Neural cell (in vitro differentiated cells): Measurements from ENCODE around the gene GPT2. TPM values are rescaled to one million over a fixed set of nuclear protein-coding genes. Genes with fewer than 3 reads are reported as not detected.

ENCODE experiments used
- H2AFZ ChIP-seq: fragments of 200-600, 300-800 bp; sonication (generic), shearing (Covaris generic); 2 replicates; pipeline ENCODE4 v1.6.0; 2014; ENCODE audit warnings: low read depth, mild to moderate bottlenecking, antibody characterized with exemption, low read length, moderate library complexity
- H3F3A ChIP-seq: fragments of 200-600 bp; shearing (Covaris generic); 2 replicates; pipeline ENCODE4 v1.6.1; 2016; ENCODE audit warnings: mild to moderate bottlenecking, moderate library complexity, mixed read lengths, antibody characterized with exemption, low read length; ENCODE audit not compliant: insufficient read depth, poor library complexity, severe bottlenecking
- H3K27ac ChIP-seq: fragments of 200-600, 300-800 bp; sonication (generic), shearing (Covaris generic); 2 replicates; pipeline ENCODE4 v1.5.1; 2014; ENCODE audit warnings: mild to moderate bottlenecking, low read length, moderate library complexity
- H3K27me3 ChIP-seq: fragments of 300-800, 200-600 bp; sonication (generic), shearing (Covaris generic); 2 replicates; pipeline ENCODE4 v1.6.0; 2014; ENCODE audit warnings: mild to moderate bottlenecking, low read depth, low read length, moderate library complexity; ENCODE audit not compliant: insufficient read depth
- H3K36me3 ChIP-seq: fragments of 300-800, 200-600 bp; sonication (generic), shearing (Covaris generic); 2 replicates; pipeline ENCODE4 v1.5.1; 2014; ENCODE audit warnings: mild to moderate bottlenecking, antibody characterized with exemption, low read length, moderate library complexity; ENCODE audit not compliant: insufficient read depth
- H3K4me2 ChIP-seq: fragments of 300-800, 200-600 bp; sonication (generic), shearing (Covaris generic); 2 replicates; pipeline ENCODE4 v1.6.0; 2014; ENCODE audit warnings: mild to moderate bottlenecking, low read length
- H3K4me3 ChIP-seq: fragments of 300-800, 200-600 bp; sonication (generic), shearing (Covaris generic); 2 replicates; pipeline ENCODE4 v1.5.1; 2014; ENCODE audit warnings: mild to moderate bottlenecking, low read length, moderate library complexity
- H3K79me2 ChIP-seq: fragments of 200-600 bp; shearing (Covaris generic); replicated peaks from 2 replicates; pipeline ENCODE4 v1.6.0; 2014; ENCODE audit warnings: mild to moderate bottlenecking, low read length, moderate library complexity; ENCODE audit not compliant: insufficient read depth
- H3K9ac ChIP-seq: fragments of 300-800, 200-600 bp; sonication (generic), shearing (Covaris generic); 2 replicates; pipeline ENCODE4 v1.6.1; 2016; ENCODE audit warnings: mild to moderate bottlenecking, low read length, mixed read lengths
- H3K9me2 ChIP-seq: fragments of 200-600 bp; shearing (Covaris generic); 2 replicates; pipeline ENCODE4 v1.6.1; 2016; ENCODE audit warnings: mild to moderate bottlenecking, low read length, mixed read lengths; ENCODE audit not compliant: insufficient read depth
- H3K9me3 ChIP-seq: fragments of 200-600, 300-800 bp; sonication (generic), shearing (Covaris generic); 2 replicates; pipeline ENCODE4 v1.6.1; 2016; ENCODE audit warnings: mild to moderate bottlenecking, mixed run types, low read length, moderate library complexity, mixed read lengths
- H4K20me1 ChIP-seq: fragments of 200-600 bp; shearing (Covaris generic); 2 replicates; pipeline ENCODE4 v1.6.1; 2016; ENCODE audit warnings: mild to moderate bottlenecking, mixed run types; ENCODE audit not compliant: insufficient read depth
- EP300 ChIP-seq: fragments of 450-650 bp; conservative IDR thresholded peaks from 2 replicates; pipeline ENCODE4 v1.6.1; 2014; ENCODE audit warnings: antibody characterized with exemption, mild to moderate bottlenecking, moderate library complexity; ENCODE audit not compliant: poor library complexity, severe bottlenecking
- EZH2 ChIP-seq: fragments of 200-600, 300-800 bp; shearing (Covaris generic), sonication (generic); IDR thresholded peaks from 2 replicates; pipeline ENCODE4 v1.6.1; 2014; ENCODE audit warnings: antibody characterized with exemption, low read length, borderline replicate concordance, mild to moderate bottlenecking; ENCODE audit not compliant: insufficient read depth, poor library complexity, severe bottlenecking
- MXI1 ChIP-seq: fragments of 450-650 bp; conservative IDR thresholded peaks from 2 replicates; pipeline ENCODE4 v1.6.1; 2014; ENCODE audit warnings: antibody characterized with exemption, mild to moderate bottlenecking; ENCODE audit not compliant: poor library complexity, severe bottlenecking
- POLR2AphosphoS5 ChIP-seq: IDR thresholded peaks from 2 replicates; pipeline ENCODE4 v1.6.1; 2012
- RAD21 ChIP-seq: fragments of 450-650 bp; conservative IDR thresholded peaks from 2 replicates; pipeline ENCODE4 v1.6.1; 2014; ENCODE audit warnings: antibody characterized with exemption, mild to moderate bottlenecking, moderate library complexity
- SMC3 ChIP-seq: fragments of 450-650 bp; conservative IDR thresholded peaks from 2 replicates; pipeline ENCODE4 v1.6.1; 2014; ENCODE audit warnings: antibody characterized with exemption, mild to moderate bottlenecking, moderate library complexity; ENCODE audit not compliant: poor library complexity
- TAF1 ChIP-seq: IDR thresholded peaks from 2 replicates; pipeline ENCODE4 v1.6.1; 2012; ENCODE audit warnings: low read depth
- polyA plus RNA-seq: library from polyadenylated mRNA; depleted of rRNA; stranded (reverse); fragments of >200 nt; gene quantifications from 2 replicates; pipeline ENCODE4 v1.2.3, GENCODE V29; 2014
- TF ChIP-seq, protein P1 (sequence below): IDR thresholded peaks from 2 replicates; pipeline ENCODE4 v1.6.1; 2012; ENCODE audit warnings: borderline replicate concordance
- TF ChIP-seq, protein P2 (sequence below): fragments of 450-650 bp; IDR thresholded peaks from 2 replicates; pipeline ENCODE4 v1.5.1; 2014; ENCODE audit warnings: antibody characterized with exemption, mild to moderate bottlenecking, moderate library complexity; ENCODE audit not compliant: poor library complexity, severe bottlenecking

Gene GPT2
- polyA plus RNA-seq, 1 donor from 2014 or later = 23.9 TPM

DNA sequence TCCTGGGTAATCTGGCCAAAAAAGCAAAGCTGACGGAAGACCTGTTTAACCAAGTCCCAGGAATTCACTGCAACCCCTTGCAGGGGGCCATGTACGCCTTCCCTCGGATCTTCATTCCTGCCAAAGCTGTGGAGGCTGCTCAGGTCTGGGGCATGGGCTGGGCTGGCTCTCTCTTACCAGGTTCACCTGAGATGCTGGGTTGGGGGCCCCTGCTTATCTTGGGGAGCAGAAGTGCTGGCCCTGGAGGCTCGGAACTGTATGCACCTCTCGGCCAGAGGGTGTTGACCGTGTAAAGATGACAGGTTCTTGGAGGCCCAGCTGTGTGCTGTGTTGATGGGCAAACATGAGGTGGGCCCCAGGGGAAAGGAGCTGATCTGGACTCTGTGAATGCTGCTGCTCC lies 40.2 kb downstream of the GPT2 start:
- H3K27ac ChIP-seq = no peak overlapping the region
- TF ChIP-seq SMC3 (no peak), RAD21 (no peak), POLR2AphosphoS5 (no peak), TAF1 (no peak), MXI1 (no peak), EZH2 (no peak)
- TF ChIP-seq, protein P1, sequence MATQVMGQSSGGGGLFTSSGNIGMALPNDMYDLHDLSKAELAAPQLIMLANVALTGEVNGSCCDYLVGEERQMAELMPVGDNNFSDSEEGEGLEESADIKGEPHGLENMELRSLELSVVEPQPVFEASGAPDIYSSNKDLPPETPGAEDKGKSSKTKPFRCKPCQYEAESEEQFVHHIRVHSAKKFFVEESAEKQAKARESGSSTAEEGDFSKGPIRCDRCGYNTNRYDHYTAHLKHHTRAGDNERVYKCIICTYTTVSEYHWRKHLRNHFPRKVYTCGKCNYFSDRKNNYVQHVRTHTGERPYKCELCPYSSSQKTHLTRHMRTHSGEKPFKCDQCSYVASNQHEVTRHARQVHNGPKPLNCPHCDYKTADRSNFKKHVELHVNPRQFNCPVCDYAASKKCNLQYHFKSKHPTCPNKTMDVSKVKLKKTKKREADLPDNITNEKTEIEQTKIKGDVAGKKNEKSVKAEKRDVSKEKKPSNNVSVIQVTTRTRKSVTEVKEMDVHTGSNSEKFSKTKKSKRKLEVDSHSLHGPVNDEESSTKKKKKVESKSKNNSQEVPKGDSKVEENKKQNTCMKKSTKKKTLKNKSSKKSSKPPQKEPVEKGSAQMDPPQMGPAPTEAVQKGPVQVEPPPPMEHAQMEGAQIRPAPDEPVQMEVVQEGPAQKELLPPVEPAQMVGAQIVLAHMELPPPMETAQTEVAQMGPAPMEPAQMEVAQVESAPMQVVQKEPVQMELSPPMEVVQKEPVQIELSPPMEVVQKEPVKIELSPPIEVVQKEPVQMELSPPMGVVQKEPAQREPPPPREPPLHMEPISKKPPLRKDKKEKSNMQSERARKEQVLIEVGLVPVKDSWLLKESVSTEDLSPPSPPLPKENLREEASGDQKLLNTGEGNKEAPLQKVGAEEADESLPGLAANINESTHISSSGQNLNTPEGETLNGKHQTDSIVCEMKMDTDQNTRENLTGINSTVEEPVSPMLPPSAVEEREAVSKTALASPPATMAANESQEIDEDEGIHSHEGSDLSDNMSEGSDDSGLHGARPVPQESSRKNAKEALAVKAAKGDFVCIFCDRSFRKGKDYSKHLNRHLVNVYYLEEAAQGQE = no peak
- TF ChIP-seq, protein P2, sequence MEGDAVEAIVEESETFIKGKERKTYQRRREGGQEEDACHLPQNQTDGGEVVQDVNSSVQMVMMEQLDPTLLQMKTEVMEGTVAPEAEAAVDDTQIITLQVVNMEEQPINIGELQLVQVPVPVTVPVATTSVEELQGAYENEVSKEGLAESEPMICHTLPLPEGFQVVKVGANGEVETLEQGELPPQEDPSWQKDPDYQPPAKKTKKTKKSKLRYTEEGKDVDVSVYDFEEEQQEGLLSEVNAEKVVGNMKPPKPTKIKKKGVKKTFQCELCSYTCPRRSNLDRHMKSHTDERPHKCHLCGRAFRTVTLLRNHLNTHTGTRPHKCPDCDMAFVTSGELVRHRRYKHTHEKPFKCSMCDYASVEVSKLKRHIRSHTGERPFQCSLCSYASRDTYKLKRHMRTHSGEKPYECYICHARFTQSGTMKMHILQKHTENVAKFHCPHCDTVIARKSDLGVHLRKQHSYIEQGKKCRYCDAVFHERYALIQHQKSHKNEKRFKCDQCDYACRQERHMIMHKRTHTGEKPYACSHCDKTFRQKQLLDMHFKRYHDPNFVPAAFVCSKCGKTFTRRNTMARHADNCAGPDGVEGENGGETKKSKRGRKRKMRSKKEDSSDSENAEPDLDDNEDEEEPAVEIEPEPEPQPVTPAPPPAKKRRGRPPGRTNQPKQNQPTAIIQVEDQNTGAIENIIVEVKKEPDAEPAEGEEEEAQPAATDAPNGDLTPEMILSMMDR = no peak
- no peak overlapping the region for H3K9ac ChIP-seq
- no peak overlapping the region for H3K4me2 ChIP-seq
- no peaks in the 10 kb centered on the region for H3K9me3 ChIP-seq
- H3K79me2 ChIP-seq = no peaks in the 10 kb centered on the region
- no peak overlapping the region for H3K4me3 ChIP-seq
- no peaks in the 10 kb centered on the region for H3K36me3 ChIP-seq
- H4K20me1 ChIP-seq = no peaks in the 10 kb centered on the region
- H3F3A ChIP-seq = no peaks in the 10 kb centered on the region
- no peaks in the 10 kb centered on the region for H3K27me3 ChIP-seq
- no peaks in the 10 kb centered on the region for H3K9me2 ChIP-seq
- H2AFZ ChIP-seq = no peak overlapping the region

DNA sequence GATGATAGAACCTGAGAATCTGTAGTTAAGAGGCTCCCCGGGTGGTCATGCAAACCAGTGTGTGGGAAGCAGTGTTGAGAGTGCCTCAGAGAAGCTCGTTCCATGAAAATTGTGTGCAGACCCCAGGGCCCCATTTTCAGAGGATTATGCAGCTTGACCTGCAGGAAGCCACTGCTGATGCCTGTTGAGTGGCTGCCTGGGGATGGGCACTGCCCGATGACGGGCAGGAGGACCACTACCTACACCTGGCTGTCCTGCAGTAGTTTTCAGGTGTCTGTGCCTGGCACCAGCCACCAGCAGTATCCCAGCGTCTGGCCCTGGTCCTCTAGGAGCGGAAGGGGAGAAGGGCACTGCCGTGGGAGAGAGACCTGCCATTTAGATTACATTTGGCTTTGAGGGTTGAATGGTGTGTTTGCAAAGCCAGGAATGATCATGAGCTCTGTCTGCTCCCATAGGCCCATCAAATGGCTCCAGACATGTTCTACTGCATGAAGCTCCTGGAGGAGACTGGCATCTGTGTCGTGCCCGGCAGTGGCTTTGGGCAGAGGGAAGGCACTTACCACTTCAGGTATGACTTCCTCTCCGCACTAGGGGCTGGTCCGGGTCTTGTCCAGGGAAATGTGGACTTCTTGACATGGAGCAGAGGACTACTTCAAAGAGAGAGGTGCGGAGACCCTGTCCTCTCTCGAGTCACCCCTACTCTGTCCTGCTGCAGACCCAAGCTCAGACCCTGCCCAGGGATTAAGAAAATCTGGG lies 42.5 kb downstream of the GPT2 start:
- Histone ChIP-seq H3K36me3 (no peaks in the 10 kb centered on the region), H2AFZ (no peak overlapping the region), H3K9me2 (no peaks in the 10 kb centered on the region), H3F3A (no peaks in the 10 kb centered on the region), H3K27me3 (no peaks in the 10 kb centered on the region), H3K4me3 (no peak overlapping the region), H4K20me1 (no peaks in the 10 kb centered on the region), H3K27ac (no peak overlapping the region), H3K4me2 (no peak overlapping the region), H3K79me2 (no peaks in the 10 kb centered on the region), H3K9ac (no peak overlapping the region), H3K9me3 (no peaks in the 10 kb centered on the region)
- TF ChIP-seq, protein P1 = no peak
- TF ChIP-seq POLR2AphosphoS5 (no peak), RAD21 (no peak), MXI1 (no peak), EP300 (no peak), TAF1 (no peak), SMC3 (no peak), EZH2 (no peak)
- TF ChIP-seq, protein P2 = no peak
